Thymus (tissue), 11 donors: ENCODE measurements around the gene AFF1. TPM values are rescaled to one million over a fixed set of nuclear protein-coding genes. Genes with fewer than 3 reads are reported as not detected.
"Not testable (repeated sequence)": the region's sequence is repeated elsewhere in the genome, so short reads cannot be mapped to it uniquely, and the experiment has no call there.

Experiments
- DNase-seq, 9 donors: peaks; one replicate each; pipeline ENCODE4 v3.0.0-alpha.2; 2013; ENCODE audit warnings: low spot score in 9 of 9, low read depth in 6 of 9, missing footprints in 1 of 9
- H3K27ac ChIP-seq, 2 donors: one replicate each; pipeline ENCODE4 v1.5.1; 2013; ENCODE audit warnings: control low read depth in 1 of 2, low read depth in 1 of 2, low read length in 1 of 2, mild to moderate bottlenecking in 1 of 2, moderate library complexity in 1 of 2
- H3K27me3 ChIP-seq, 2 donors: one replicate each; pipeline ENCODE4 v1.5.1; 2013; ENCODE audit warnings: low read length in 1 of 2; ENCODE audit not compliant: control insufficient read depth in 2 of 2, insufficient read depth in 1 of 2
- H3K36me3 ChIP-seq, 2 donors: one replicate each; pipeline ENCODE4 v1.5.1; 2013; ENCODE audit warnings: low read length in 1 of 2, mild to moderate bottlenecking in 1 of 2, moderate library complexity in 1 of 2; ENCODE audit not compliant: control insufficient read depth in 2 of 2, insufficient read depth in 2 of 2
- H3K4me1 ChIP-seq, 2 donors: one replicate each; pipeline ENCODE4 v1.5.1; 2013; ENCODE audit warnings: low read length in 2 of 2; ENCODE audit not compliant: control insufficient read depth in 2 of 2, insufficient read depth in 2 of 2
- H3K4me3 ChIP-seq, 2 donors: one replicate each; pipeline ENCODE4 v1.5.1; 2013; ENCODE audit warnings: low read length in 2 of 2, control low read depth in 1 of 2, mild to moderate bottlenecking in 1 of 2
- H3K9me3 ChIP-seq, 2 donors: one replicate each; pipeline ENCODE4 v1.5.1; 2013; ENCODE audit warnings: low read length in 1 of 2, mild to moderate bottlenecking in 1 of 2; ENCODE audit not compliant: control insufficient read depth in 2 of 2, insufficient read depth in 1 of 2
- WGBS: extraction: QIAGEN DNeasy Blood & Tissue Kit; methylation state at CpG from one replicate; pipeline ENCODE4 v1.1.7; 2013; 5-methylcytosine and 5-hydroxymethylcytosine counted together
- polyA plus RNA-seq: library from polyadenylated mRNA; stranded (reverse); fragments of 200-250 nt; gene quantifications from one replicate; pipeline ENCODE4 v1.2.3, GENCODE V29; 2013
- total RNA-seq: library from RNA; stranded (reverse); fragments of 120-200 nt; gene quantifications from one replicate; pipeline ENCODE4 v1.2.4, GENCODE V29; 2013
- donor health status: healthy.

The AFF1 gene
- total and polyA plus RNA-seq, 2 donors, result 12.3 to 13.3 TPM

DNA sequence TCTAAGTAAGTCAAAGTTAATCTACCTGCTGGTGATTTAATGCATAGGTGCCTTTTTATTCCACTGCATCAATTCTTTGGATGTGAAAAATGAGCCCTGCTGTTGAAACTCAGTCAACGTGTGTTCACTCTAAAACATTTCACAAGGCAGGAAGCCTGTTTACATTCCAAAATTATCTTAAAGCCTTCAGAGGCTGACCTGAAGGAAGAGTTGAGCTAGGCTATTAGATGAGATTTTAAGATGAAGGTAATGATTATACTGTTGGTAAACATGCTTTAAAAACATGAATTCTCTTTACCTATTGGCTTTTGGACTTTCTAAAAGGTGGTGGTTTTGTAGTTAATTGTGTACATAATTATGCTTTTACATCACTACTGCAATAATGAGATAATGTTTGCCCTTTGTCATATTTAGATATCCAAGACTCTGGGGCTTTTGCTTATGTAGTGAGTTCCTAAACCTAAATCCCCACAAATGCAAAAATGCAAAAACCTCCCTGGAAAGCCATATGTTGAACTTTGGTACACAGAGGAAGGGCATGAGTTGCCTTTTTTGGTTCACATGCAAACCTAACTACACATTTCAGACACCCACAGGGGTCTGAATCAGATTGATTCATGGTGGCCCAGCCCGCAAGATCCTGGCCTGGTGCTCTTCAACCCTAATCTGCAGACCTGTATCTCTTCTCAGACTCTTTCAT lies 193.3 kb downstream of the AFF1 start:
- no peaks in the 10 kb centered on the region for H3K9me3 ChIP-seq
- no peaks in the 10 kb centered on the region for H3K4me1 ChIP-seq
- no peaks in the 10 kb centered on the region for H3K27me3 ChIP-seq
- H3K4me3 ChIP-seq, result no peak overlapping the region
- H3K36me3 ChIP-seq, result peaks cover 43 to 76% of the 10 kb centered on the region in 2 donors
- 98% methylated on average over 2 of the region's 2 CpGs for WGBS
- DNase-seq, result no peak
- H3K27ac ChIP-seq, result no peak overlapping the region

DNA sequence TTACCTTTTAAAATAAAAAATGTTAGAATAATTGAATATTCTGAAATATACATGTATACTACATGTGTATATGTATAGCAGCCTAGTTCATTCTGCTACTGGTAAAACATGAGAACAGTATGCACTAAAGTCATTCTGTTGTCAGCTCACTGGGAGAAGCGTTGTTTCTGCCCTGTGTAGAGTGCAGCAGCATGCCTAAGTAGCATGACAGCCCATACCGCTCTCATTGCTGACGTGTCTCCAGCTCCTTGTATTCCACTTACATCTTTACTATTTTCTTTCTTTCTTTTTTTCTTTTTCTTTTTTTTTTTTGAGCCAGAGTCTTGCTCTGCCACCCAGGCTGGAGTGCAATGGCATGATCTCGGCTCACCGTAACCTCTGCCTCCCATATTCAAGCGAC lies 194.9 kb downstream of the AFF1 start:
- WGBS, result 98% methylated on average over 6 of the region's 6 CpGs
- Histone ChIP-seq H3K4me1 (no peaks in the 10 kb centered on the region), H3K27me3 (no peaks in the 10 kb centered on the region), H3K36me3 (peaks cover 51 to 89% of the 10 kb centered on the region in 2 donors), H3K9me3 (no peaks in the 10 kb centered on the region), H3K4me3 (no peak overlapping the region), H3K27ac (no peak overlapping the region)
- no peak for DNase-seq

DNA sequence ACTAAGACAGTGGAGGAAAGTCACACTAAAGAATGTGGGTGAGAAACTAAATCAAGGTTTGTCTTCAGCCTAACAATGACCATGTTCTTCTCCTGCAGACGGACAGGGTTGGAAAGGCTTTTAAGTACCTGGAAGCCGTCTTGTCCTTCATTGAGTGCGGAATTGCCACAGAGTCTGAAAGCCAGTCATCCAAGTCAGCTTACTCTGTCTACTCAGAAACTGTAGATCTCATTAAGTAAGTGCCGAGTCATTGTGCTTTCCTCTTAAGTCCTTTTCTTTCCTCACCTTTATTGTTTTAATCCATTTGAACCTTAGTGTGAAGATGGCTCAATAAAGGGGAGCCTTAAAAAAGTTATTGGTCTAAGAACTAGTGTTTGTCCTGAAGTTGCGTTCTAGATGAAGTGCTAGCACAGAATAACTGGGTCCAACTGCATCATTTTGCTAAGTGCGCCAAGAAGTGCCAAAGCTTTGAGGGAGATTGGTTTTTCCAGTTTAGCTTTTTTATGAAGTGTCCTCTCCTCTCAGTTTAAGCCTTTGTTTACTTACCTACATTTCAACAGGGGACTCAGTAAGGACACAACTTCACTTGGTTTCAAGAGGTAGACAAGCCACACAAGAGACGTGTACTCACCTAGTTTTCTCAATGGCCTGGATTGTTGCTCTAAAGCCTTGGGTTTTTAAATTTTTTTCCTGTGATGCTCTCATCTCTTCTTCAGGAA lies 196.3 kb downstream of the AFF1 start:
- no peak overlapping the region for H3K27ac ChIP-seq
- 90% methylated on average over 7 of the region's 7 CpGs for WGBS
- no peak overlapping the region for H3K4me3 ChIP-seq
- peaks cover 56 to 88% of the 10 kb centered on the region in 2 donors for H3K36me3 ChIP-seq
- DNase-seq, result no peak
- H3K9me3 ChIP-seq, result no peaks in the 10 kb centered on the region
- no peaks in the 10 kb centered on the region for H3K4me1 ChIP-seq
- H3K27me3 ChIP-seq, result no peaks in the 10 kb centered on the region

DNA sequence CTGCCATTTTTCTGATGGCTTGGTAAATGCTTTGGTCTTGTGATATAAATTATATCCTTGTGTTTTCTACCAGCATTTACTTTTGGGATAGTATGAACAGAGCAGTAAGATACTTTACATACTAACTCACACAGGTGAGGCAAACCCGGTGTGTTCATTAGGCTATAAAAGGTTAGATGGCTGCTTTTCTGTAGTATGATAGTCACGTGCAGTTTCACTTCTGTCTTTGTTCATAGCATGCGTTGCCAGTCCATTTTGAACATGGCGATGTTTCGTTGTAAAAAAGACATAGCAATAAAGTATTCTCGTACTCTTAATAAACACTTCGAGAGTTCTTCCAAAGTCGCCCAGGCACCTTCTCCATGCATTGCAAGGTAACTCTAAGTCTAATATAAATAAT lies 197.2 kb downstream of the AFF1 start:
- DNase-seq, result no peak
- no peaks in the 10 kb centered on the region for H3K27me3 ChIP-seq
- no peak overlapping the region for H3K27ac ChIP-seq
- no peaks in the 10 kb centered on the region for H3K9me3 ChIP-seq
- H3K4me1 ChIP-seq, result no peaks in the 10 kb centered on the region
- 98% methylated on average over 8 of the region's 8 CpGs for whole genome bisulfite sequencing
- H3K36me3 ChIP-seq, result peaks cover 52 to 89% of the 10 kb centered on the region in 2 donors
- no peak overlapping the region for H3K4me3 ChIP-seq

DNA sequence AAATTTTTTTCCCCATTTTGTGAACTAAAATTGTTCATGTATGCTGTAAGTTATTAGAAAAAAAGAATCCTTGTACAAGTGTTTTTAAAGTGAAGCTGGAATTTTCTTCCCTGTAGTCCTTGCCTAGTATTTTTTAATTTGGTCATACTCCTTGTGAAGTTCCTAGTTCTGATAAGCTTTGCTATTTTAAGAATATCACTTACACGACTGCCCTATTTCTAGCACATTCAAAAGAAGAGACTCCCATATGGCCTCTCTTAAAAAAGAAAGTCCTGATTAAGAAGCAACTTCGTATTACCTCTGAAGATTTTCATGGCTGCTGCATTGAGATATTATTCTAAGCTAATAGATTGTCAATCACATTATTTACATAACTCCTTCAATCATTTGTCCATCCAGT lies 198.4 kb downstream of the AFF1 start:
- no peak for DNase-seq
- no peaks in the 10 kb centered on the region for H3K9me3 ChIP-seq
- H3K27ac ChIP-seq, result no peak overlapping the region
- H3K36me3 ChIP-seq, result peaks cover 43 to 86% of the 10 kb centered on the region in 2 donors
- no peak overlapping the region for H3K4me3 ChIP-seq
- no peaks in the 10 kb centered on the region for H3K27me3 ChIP-seq
- WGBS, result 98% methylated on average over 2 of the region's 2 CpGs
- no peaks in the 10 kb centered on the region for H3K4me1 ChIP-seq

DNA sequence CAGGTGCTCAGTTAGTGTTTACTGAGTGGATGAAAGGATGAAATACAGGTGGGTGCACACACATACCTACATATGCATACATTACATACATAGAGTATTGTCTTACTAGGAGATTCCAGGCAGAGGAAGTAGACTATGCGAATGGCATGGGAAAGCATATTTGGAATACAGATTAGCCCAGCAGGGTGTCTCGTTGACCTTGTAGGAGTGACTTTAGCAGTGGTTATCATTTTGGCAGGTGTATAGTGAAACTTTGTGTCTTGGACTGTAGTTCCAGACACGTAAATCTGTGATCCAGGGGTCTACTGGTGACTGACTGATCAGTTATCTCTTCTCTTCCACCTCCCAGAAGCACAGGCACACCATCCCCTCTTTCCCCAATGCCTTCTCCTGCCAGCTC lies 199.3 kb downstream of the AFF1 start:
- 81% methylated on average over 3 of the region's 3 CpGs for WGBS

DNA sequence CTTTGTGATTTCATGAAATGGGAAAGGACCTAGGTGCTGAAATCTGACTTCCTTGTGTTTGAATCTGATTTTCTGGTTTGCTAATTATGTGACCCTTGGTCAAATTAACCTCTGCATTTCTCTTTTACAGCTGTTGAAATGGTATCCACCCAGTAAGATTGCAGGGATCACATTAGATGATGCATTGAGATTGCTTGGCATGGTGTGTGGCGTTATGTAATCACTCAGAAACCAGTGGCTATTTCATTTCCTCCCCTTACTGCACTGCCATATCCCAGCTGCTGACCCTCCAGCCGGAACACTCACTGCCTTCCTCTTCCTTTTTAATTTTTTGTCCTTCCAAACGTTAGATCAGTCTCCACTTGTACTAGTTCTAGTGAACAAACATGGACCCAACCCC lies 206.6 kb downstream of the AFF1 start:
- 94% methylated on average over 3 of the region's 3 CpGs for WGBS
- Histone ChIP-seq H3K9me3 (no peaks in the 10 kb centered on the region), H3K27me3 (no peaks in the 10 kb centered on the region), H3K4me1 (no peaks in the 10 kb centered on the region), H3K4me3 (no peak overlapping the region), H3K36me3 (peaks cover 4 to 49% of the 10 kb centered on the region in 2 donors), H3K27ac (no peak overlapping the region)
- no peak for DNase-seq

More for the DNA sequence above, 199.3 kb downstream of the AFF1 start:
- H3K27ac ChIP-seq, result no peak overlapping the region
- H3K36me3 ChIP-seq, result peaks cover 43 to 82% of the 10 kb centered on the region in 2 donors
- no peaks in the 10 kb centered on the region for H3K9me3 ChIP-seq
- H3K4me1 ChIP-seq, result no peaks in the 10 kb centered on the region
- no peaks in the 10 kb centered on the region for H3K27me3 ChIP-seq
- DNase-seq, result no peak
- H3K4me3 ChIP-seq, result no peak overlapping the region

DNA sequence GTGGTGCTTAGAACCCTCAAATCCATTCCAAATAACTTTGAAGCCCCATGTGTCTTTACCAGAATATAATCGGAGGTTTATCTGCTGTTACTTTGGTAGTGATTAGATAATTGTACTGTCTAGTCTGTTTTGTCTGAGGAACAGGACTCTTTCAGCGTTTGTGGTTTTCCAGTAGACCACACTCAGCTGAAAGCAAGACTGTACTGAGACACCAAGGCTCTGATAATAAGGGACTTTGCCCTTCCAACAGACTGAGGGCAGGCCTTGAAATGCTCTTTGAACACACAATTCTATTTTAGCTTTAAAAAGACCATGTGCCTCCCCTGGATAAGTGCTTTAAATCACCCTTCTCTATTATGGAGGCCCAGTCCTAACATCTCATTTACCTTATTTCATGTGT lies 209.5 kb downstream of the AFF1 start:
- H3K9me3 ChIP-seq, result no peaks in the 10 kb centered on the region
- 35% methylated on average over 2 of the region's 2 CpGs for WGBS
- no peak overlapping the region for H3K4me3 ChIP-seq
- DNase-seq, result no peak
- no peaks in the 10 kb centered on the region for H3K4me1 ChIP-seq
- H3K27ac ChIP-seq, result no peak overlapping the region
- no peaks in the 10 kb centered on the region for H3K27me3 ChIP-seq
- H3K36me3 ChIP-seq, result peaks cover 3 to 33% of the 10 kb centered on the region in 2 donors

DNA sequence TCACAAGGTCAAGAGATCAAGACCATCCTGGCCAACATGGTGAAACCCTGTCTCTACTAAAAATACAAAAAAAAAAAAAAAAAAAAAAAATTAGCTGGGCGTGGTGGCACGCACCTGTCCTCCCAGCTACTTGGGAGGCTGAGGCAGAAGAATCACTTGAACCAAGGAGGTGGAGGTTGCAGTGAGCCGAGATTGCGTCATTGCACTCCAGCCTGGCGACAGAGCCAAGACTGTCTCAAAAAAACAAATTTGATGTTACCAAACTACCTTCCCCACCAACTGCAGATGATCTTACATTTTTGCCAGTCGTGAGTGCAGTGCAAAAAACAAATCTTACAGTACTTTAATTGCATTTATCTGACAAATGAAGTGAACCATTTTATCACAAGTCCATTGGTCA lies 211.1 kb downstream of the AFF1 start:
- H3K4me3 ChIP-seq, DNase-seq, H3K4me1 ChIP-seq, H3K9me3 ChIP-seq, H3K27ac ChIP-seq, H3K27me3 ChIP-seq: not testable (repeated sequence)
- H3K36me3 ChIP-seq, result peaks cover 3 to 22% of the 10 kb centered on the region in 2 donors
- WGBS, result 97% methylated on average over 6 of the region's 6 CpGs
